K562 (cell line): ENCODE data around the gene FAAP100. TPM values are rescaled to one million over a fixed set of nuclear protein-coding genes. Genes with fewer than 3 reads are reported as not detected.

Source experiments
- BRD4 ChIP-seq: fragments of 200-600 bp; sonication (generic); IDR thresholded peaks from 2 replicates; pipeline ENCODE4 v1.6.1; 2017; ENCODE audit warnings: inconsistent platforms
- CHD2 ChIP-seq: IDR thresholded peaks from 2 replicates; pipeline ENCODE4 v1.6.1; 2011; ENCODE audit warnings: low read depth, low read length
- HNRNPL ChIP-seq: fragments of 200-400 bp; formaldehyde crosslinking; IDR thresholded peaks from 2 replicates; pipeline ENCODE4 v1.6.1; 2017; ENCODE audit warnings: low read depth, mild to moderate bottlenecking, low read length
- MAFG ChIP-seq: fragments of 450-650 bp; conservative IDR thresholded peaks from 2 replicates; pipeline ENCODE4 v1.6.1; 2016; ENCODE audit warnings: missing genetic modification characterization, missing compliant biosample characterization
- NFYB ChIP-seq: IDR thresholded peaks from 2 replicates; pipeline ENCODE4 v1.6.1; 2011; ENCODE audit warnings: mild to moderate bottlenecking, moderate library complexity; ENCODE audit not compliant: insufficient read length; ENCODE audit errors: extremely low read depth
- NR3C1 ChIP-seq: sonication (generic); formaldehyde crosslinking; IDR thresholded peaks from 2 replicates; pipeline ENCODE4 v1.8.1; 2022; ENCODE audit warnings: missing genetic modification reagents
- SLC30A9 ChIP-seq: fragments of 250-450 bp; sonication (Bioruptor Pico); IDR thresholded peaks from 2 replicates; pipeline ENCODE4 v1.8.0; 2022; ENCODE audit warnings: mild to moderate bottlenecking, moderate library complexity
- SMARCB1 ChIP-seq: IDR thresholded peaks from 2 replicates; pipeline ENCODE4 v1.6.1; 2011; ENCODE audit warnings: improper control_type of control experiment, low read depth; ENCODE audit not compliant: insufficient read length
- TARDBP ChIP-seq: fragments of 450-650 bp; IDR thresholded peaks from 2 replicates; pipeline ENCODE4 v1.6.1; 2016
- TEAD2 ChIP-seq: fragments of 450-650 bp; IDR thresholded peaks from 2 replicates; pipeline ENCODE4 v1.6.1; 2016; ENCODE audit warnings: missing genetic modification characterization, control low read depth, missing compliant biosample characterization
- THRA ChIP-seq: fragments of 450-650 bp; IDR thresholded peaks from 2 replicates; pipeline ENCODE4 v1.6.1; 2017; ENCODE audit warnings: mild to moderate bottlenecking, moderate library complexity
- TRIM24 ChIP-seq, 2 experiments: fragments of 450-650 bp; IDR thresholded peaks; 2 replicates each; pipeline ENCODE4 v1.6.1; 2016
- USF2 ChIP-seq: sonication (generic); formaldehyde crosslinking; IDR thresholded peaks from 2 replicates; pipeline ENCODE4 v1.5.0; 2020; ENCODE audit warnings: missing genetic modification reagents
- ZBTB11 ChIP-seq, 3 experiments: fragments of 200-800 bp in 1 of 3; fragments of 250-450 bp in 1 of 3; fragments of 450-650 bp in 1 of 3; sonication (Bioruptor Pico) in 1 of 3; sonication (Bioruptor generic) in 1 of 3; formaldehyde crosslinking in 1 of 3; IDR thresholded peaks; 2 replicates each; pipeline versions ENCODE4 v1.6.1 to v1.8.0; 2016 to 2022; ENCODE audit warnings: mild to moderate bottlenecking in 2 of 3, missing genetic modification characterization in 2 of 3, missing compliant biosample characterization in 1 of 3, moderate library complexity in 1 of 3
- ZBTB7A ChIP-seq: IDR thresholded peaks from 2 replicates; pipeline ENCODE4 v1.6.1; 2011; ENCODE audit warnings: low read depth, mild to moderate bottlenecking, low read length, moderate library complexity, borderline replicate concordance; ENCODE audit not compliant: control insufficient read depth
- ZC3H4 ChIP-seq: sonication (generic); formaldehyde crosslinking; IDR thresholded peaks from 2 replicates; pipeline ENCODE4 v1.9.0; 2021; ENCODE audit warnings: missing genetic modification reagents, borderline replicate concordance
- ZNF140 ChIP-seq: fragments of 250-450 bp; sonication (Bioruptor Pico); IDR thresholded peaks from 2 replicates; pipeline ENCODE4 v1.8.0; 2021; ENCODE audit warnings: moderate library complexity, mild to moderate bottlenecking, inconsistent platforms
- ZNF696 ChIP-seq: fragments of 250-450 bp; sonication (Bioruptor Pico); conservative IDR thresholded peaks from 2 replicates; pipeline ENCODE4 v1.4.0; 2020; ENCODE audit warnings: mild to moderate bottlenecking, moderate library complexity
- polyA plus RNA-seq, 8 experiments: library from polyadenylated mRNA; depleted of rRNA in 4 of 8; stranded (reverse) in 5 of 8; unstranded in 3 of 8; fragments of >200 nt; fragmentation: Nextera tagmentation in 2 of 8; fragmentation: Illumina TruSeq in 1 of 8; extraction: Ambion mirVana in 2 of 8; extraction: Trizol in 1 of 8; gene quantifications; 2 replicates each; pipeline versions ENCODE4 v1.2.1 to v1.2.3, GENCODE V29; 2011 to 2014; ENCODE audit warnings: inconsistent platforms in 1 of 8, missing spikeins in 1 of 8
- total RNA-seq, 7 experiments: library from RNA; depleted of rRNA in 6 of 7; stranded (reverse); fragments of >200 nt in 6 of 7; fragmentation: Illumina TruSeq in 2 of 7; extraction: Trizol in 2 of 7; gene quantifications; 2 replicates each; pipeline versions ENCODE4 v1.2.1 to v1.2.3, GENCODE V29; 2011 to 2021; ENCODE audit warnings: low replicate concordance in 1 of 7
- TF ChIP-seq, protein P1 (sequence below): fragments of 450-650 bp; conservative IDR thresholded peaks from 2 replicates; pipeline ENCODE4 v1.6.1; 2016; ENCODE audit warnings: missing genetic modification characterization, low read depth, mild to moderate bottlenecking, missing compliant biosample characterization, moderate library complexity
- TF ChIP-seq, protein P2 (sequence below): sonication (generic); formaldehyde crosslinking; IDR thresholded peaks from 2 replicates; pipeline ENCODE4 v1.8.1; 2022; ENCODE audit warnings: missing genetic modification reagents

Gene FAAP100
- total and polyA plus RNA-seq, 9 of the 15 experiments (the other 6 are each of a cell fraction or from before 2014, with no cell fraction given), result 0.31 to 51.2 (median 12.6) TPM

DNA sequence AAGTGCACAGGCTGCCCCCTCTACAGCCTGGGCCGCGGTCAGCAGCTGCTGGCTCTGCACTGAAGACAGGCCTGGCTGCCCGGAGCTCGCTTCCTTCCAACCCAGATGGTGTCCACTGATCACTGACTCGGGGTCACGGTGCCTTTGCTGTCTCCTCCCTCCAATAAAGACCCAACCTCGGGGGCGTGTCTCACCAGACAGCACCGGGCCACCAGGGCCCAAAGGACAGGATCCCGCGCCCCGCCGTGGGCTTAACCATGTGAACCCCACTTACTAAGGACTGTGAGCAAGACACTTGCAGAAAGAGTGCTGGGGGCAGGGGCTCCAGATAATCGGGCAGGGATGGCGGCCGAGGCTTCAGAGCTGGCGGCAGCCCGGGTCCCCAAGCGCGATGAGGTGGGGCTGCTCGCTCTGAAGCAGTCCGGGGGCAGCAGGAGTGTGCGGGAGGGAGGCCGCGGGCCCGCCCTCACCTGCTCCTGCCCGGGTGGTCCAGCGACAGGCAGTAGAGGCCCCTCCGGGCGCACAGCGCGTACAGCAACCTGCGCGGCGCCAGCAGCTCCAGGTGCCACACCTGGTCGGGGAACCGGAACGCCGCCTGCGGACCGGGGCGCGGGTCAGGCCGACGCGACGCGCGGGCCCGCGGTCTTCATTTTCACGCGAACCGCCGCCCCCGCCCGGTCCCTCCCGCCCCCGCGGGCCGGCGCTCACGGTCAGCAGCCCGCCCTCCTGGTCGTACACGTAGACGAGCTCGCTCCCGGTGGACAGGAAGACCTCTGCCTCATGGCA is 502 bp downstream of the FAAP100 start (continued):
- TF ChIP-seq SMARCB1, result no peak
- no peak for TF ChIP-seq NR3C1
- TF ChIP-seq ZC3H4, result no peak
- TF ChIP-seq ZNF696 (CRISPR knock-in tag), result no peak
- TF ChIP-seq ZBTB7A, result 0 out of 2 replicates have a peak, but pooled peaks have one; percentile 23
- TF ChIP-seq TARDBP, result no peak
- no peak for TF ChIP-seq MAFG
- no peak for TF ChIP-seq THRA
- TF ChIP-seq ZBTB11 (CRISPR knock-in tag; IDR thresholded peaks at IDR 0.05), result no peak
- TF ChIP-seq SLC30A9, result no peak
- no peak for TF ChIP-seq USF2 (CRISPR knock-in tag)
- TF ChIP-seq TRIM24 (IDR thresholded peaks at IDR 0.05), result no peak
- no peak for TF ChIP-seq BRD4
- no peak for TF ChIP-seq HNRNPL
- TF ChIP-seq, protein P1, sequence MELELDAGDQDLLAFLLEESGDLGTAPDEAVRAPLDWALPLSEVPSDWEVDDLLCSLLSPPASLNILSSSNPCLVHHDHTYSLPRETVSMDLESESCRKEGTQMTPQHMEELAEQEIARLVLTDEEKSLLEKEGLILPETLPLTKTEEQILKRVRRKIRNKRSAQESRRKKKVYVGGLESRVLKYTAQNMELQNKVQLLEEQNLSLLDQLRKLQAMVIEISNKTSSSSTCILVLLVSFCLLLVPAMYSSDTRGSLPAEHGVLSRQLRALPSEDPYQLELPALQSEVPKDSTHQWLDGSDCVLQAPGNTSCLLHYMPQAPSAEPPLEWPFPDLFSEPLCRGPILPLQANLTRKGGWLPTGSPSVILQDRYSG, result no peak
- TF ChIP-seq CHD2, result no peak
- no peak for TF ChIP-seq ZNF140
- TF ChIP-seq, protein P2, sequence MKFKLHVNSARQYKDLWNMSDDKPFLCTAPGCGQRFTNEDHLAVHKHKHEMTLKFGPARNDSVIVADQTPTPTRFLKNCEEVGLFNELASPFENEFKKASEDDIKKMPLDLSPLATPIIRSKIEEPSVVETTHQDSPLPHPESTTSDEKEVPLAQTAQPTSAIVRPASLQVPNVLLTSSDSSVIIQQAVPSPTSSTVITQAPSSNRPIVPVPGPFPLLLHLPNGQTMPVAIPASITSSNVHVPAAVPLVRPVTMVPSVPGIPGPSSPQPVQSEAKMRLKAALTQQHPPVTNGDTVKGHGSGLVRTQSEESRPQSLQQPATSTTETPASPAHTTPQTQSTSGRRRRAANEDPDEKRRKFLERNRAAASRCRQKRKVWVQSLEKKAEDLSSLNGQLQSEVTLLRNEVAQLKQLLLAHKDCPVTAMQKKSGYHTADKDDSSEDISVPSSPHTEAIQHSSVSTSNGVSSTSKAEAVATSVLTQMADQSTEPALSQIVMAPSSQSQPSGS (CRISPR knock-in tag), result no peak
- TF ChIP-seq TEAD2 (tag), result no peak
- TF ChIP-seq NFYB, result no peak
